Measurements from ENCODE around the gene EAF1. TPM values are rescaled to one million over a fixed set of nuclear protein-coding genes. Genes with fewer than 3 reads are reported as not detected.
A peak's percentile ranks its signal among the peaks of the same experiment; 100 is the strongest.
"Not testable (repeated sequence)": the region's sequence is repeated elsewhere in the genome, so short reads cannot be mapped to it uniquely, and the experiment has no call there.

Gene EAF1
- total RNA-seq (2014; rRNA removed; shearing (Covaris generic); ENCODE audit: low replicate concordance) = 5.6 and 9.9 TPM in 2 replicates

DNA sequence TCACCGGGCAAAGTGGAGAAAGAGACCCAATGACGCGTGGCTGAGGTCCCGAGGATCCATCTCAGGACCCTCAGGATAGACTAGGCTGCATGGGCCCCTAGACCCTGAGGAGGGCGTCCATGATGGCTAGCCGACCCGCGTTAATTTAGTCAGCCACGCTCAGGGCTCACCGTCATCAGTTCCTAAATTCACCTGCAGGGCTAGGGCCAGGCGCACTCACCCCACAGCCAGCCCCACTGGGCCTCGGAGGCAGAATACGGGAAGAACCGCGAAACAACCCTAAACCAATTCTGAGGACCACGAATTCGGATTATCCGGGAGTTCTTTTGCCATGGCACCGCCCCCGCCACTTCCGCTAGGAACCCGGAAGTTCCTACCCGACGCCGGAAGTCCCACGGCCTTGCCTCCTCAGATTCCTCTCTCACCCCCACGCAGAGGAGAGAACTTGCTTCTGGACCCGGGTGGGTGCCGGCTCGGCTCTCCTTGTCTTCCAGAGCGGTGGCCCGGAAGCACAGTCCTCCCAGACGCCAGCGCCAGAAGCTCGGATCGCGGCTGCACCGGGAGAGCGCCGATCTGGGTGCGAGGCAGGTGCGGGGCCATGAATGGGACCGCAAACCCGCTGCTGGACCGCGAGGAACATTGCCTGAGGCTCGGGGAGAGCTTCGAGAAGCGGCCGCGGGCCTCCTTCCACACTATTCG lies at the start of gene EAF1, which contains the start of gene METTL6:
Gene EAF1 (plus strand): TSS at position 417 of the 699 bp plus-strand sequence. CDS start 182 bp downstream, at position 599.
Gene METTL6 (minus strand): TSS at position 363 of the 699 bp plus-strand sequence. CDS start 1,033 bp downstream, outside the sequence.
- Histone ChIP-seq H3K36me3 (peaks cover 12% of the 10 kb centered on the region), H3K27me3 (no peaks in the 10 kb centered on the region), H3K4me3 (peak within 1 kb of the TSS; percentile 89), H3K9me3 (no peaks in the 10 kb centered on the region)
- DNase-seq = peak; percentile 80

- Histone ChIP-seq H3K9me3 (no peaks in the 10 kb centered on the region), H3K27me3 (no peaks in the 10 kb centered on the region), H3K36me3 (no peaks in the 10 kb centered on the region), H3K4me3 (no peak overlapping the region)
- DNase-seq = peak; percentile 80
Observed at GRCh38 chr3:15377961-15378791, 49.2 kb upstream of the EAF1 start.

- Histone ChIP-seq H3K36me3 (no peaks in the 10 kb centered on the region), H3K27me3 (no peaks in the 10 kb centered on the region), H3K9me3 (peaks cover 3% of the 10 kb centered on the region; the same call in 1 of the 2 replicates), H3K4me3 (no peak overlapping the region)
- no peak for DNase-seq
Observed at GRCh38 chr3:15380980-15381890, 46.2 kb upstream of the EAF1 start.

DNA sequence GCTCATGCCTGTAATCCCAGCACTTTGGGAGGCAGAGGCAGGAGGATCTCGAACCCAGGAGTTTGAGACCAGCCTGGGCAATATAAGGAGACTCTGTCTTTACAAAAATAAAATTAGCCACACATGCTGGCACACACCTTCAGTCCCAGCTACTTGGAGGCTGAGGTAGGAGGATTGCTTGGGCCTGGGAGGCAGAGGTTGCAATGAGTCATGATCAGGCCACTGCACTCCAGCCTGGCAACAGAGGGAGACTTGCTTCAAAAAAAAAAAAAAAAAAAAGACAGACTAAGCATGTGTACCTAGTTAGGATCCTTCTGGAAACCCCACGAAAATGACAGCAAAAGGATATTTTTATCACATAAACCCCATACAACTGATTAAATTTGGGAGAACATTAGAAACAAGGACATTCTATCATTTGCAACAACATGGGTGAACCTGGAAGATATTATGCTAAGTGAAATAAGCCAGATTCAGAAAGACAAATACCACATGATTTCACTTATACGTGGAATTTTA lies 44.9 kb upstream of the EAF1 start:
- DNase-seq = no peak
- H3K9me3 ChIP-seq = peaks cover 3% of the 10 kb centered on the region; the same call in 1 of the 2 replicates

GRCh38 chr3:15384510-15385237 lies 42.7 kb upstream of the EAF1 start:
- no peak for DNase-seq
- peaks cover 3% of the 10 kb centered on the region; the same call in 1 of the 2 replicates for H3K9me3 ChIP-seq
- H3K27me3 ChIP-seq = no peaks in the 10 kb centered on the region
- H3K4me3 ChIP-seq = no peak overlapping the region
- no peaks in the 10 kb centered on the region for H3K36me3 ChIP-seq

More for the DNA sequence above, 44.9 kb upstream of the EAF1 start:
- Histone ChIP-seq H3K36me3 (no peaks in the 10 kb centered on the region), H3K4me3 (no peak overlapping the region), H3K27me3 (no peaks in the 10 kb centered on the region)

DNA sequence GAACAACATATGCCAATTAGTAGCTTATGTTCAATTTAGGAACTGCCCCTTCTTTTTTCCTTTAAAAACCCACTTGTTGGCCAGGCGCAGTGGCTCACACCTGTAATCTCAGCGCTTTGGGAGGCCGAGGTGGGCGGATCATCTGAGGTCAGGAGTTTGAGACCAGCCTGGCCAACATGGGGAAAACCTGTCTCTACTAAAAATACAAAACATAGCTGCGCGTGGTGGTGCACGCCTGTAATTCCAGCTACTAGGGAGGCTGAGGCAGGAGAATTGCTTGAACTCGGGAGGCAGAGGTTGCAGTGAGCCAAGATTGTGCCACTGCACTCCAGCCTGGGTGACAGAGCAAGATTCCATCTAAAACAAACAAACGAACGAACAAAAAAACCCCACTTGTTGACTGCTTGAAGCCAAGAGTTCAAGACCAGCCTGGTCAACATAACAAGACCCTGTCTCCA lies 42.1 kb upstream of the EAF1 start:
- H3K9me3 ChIP-seq, H3K4me3 ChIP-seq, H3K36me3 ChIP-seq, H3K27me3 ChIP-seq, DNase-seq: not testable (repeated sequence)

- Histone ChIP-seq H3K36me3 (no peaks in the 10 kb centered on the region), H3K27me3 (no peaks in the 10 kb centered on the region), H3K4me3 (no peak overlapping the region), H3K9me3 (peaks cover 3% of the 10 kb centered on the region; the same call in 1 of the 2 replicates)
- DNase-seq = no peak
Observed at GRCh38 chr3:15385901-15386653, 41.3 kb upstream of the EAF1 start.

DNA sequence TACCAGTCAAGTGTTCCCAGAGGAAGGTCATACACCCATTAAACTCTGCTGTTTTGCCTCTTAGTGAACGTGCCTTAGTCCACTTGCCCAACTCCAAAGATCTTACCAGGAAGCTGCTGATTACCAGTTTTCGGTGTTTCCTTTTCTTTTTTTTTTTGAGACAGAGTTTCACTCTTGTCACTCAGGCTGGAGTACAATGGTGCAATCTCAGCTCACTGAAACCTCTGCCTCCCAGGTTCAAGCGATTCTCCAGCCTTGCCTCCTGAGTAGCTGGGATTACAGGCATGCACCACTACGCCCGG lies 40.8 kb upstream of the EAF1 start:
- not testable (repeated sequence) for H3K4me3 ChIP-seq, H3K36me3 ChIP-seq, DNase-seq, H3K27me3 ChIP-seq, H3K9me3 ChIP-seq

- H3K36me3 ChIP-seq = no peaks in the 10 kb centered on the region
Observed at GRCh38 chr3:15387171-15387581, 40.2 kb upstream of the EAF1 start.

DNA sequence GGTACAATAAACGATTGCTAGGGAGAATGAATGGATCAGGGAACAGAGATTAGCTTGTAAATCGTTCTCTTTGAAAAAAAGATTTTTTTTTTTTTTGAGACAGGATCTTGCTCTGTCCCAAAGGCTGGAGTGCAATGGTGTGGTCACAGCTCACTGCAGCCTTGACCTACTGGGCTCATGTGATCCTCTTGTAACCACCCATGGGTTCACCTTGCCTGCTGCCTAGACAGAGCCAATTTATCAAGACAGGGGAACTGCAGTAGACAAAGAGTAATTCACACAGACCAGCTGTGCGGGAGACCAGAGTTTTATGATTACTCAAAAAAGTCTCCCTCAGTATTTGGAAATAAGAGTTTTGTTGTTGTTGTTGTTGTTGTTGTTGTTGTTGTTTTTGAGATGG lies 39.7 kb upstream of the EAF1 start:
- Histone ChIP-seq H3K4me3 (no peak overlapping the region), H3K9me3 (peaks cover 3% of the 10 kb centered on the region; the same call in 1 of the 2 replicates), H3K36me3 (no peaks in the 10 kb centered on the region), H3K27me3 (no peaks in the 10 kb centered on the region)
- DNase-seq = no peak

More at GRCh38 chr3:15387171-15387581, 40.2 kb upstream of the EAF1 start:
- Histone ChIP-seq H3K4me3 (no peak overlapping the region), H3K27me3 (no peaks in the 10 kb centered on the region), H3K9me3 (peaks cover 3% of the 10 kb centered on the region; the same call in 1 of the 2 replicates)
- DNase-seq = peak; percentile 59

DNA sequence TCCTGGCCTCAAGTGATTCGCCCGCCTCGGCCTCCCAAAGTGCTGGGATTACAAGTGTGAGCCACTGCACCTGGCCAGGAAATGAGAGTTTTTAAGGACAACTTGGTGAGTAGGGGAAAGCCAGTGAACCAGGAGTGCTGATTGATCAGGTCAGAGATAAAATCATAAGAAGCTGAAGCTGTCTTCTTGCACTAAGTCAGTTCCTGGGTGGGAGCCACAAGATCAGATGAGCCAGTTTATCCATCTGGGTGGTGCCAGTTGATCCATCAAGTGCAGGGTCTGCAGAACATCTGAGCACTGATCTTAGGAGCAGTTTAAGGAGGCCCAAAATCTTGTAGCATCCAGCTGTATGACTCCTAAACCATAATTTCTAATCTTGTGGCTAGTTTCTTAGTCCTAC lies 39.1 kb upstream of the EAF1 start:
- H3K27me3 ChIP-seq, DNase-seq, H3K36me3 ChIP-seq, H3K9me3 ChIP-seq, H3K4me3 ChIP-seq: not testable (repeated sequence)

GRCh38 chr3:15390460-15390859 lies 36.9 kb upstream of the EAF1 start:
- DNase-seq = no peak
- Histone ChIP-seq H3K4me3 (no peak overlapping the region), H3K27me3 (no peaks in the 10 kb centered on the region), H3K36me3 (no peaks in the 10 kb centered on the region), H3K9me3 (peaks cover 3% of the 10 kb centered on the region; the same call in 1 of the 2 replicates)

DNA sequence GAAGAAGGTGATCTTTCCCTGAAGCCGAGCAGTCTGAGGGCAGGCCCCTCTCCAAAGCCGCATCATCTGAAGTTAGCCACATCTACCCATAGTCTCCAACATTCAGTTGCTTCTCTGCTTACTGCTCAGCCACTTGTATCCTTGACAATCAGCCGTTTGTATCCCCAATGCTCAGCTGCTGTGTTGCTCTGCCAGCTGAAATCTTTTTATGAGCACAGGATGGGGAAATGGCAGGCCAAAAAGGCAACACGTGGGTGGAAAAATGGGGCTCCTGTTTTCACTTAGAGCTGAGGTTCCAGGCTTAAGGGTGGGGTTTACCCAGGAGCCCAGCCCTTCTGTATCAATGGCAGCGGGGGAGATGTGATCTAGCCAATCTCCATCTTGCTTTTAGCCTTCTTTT lies 36.4 kb upstream of the EAF1 start:
- no peak for DNase-seq
- no peaks in the 10 kb centered on the region for H3K36me3 ChIP-seq
- H3K4me3 ChIP-seq = no peak overlapping the region
- H3K27me3 ChIP-seq = no peaks in the 10 kb centered on the region
- H3K9me3 ChIP-seq = no peaks in the 10 kb centered on the region

GRCh38 chr3:15393252-15393651 lies 34.1 kb upstream of the EAF1 start:
- H3K9me3 ChIP-seq, H3K4me3 ChIP-seq, H3K27me3 ChIP-seq, DNase-seq, H3K36me3 ChIP-seq: not testable (repeated sequence)

DNA sequence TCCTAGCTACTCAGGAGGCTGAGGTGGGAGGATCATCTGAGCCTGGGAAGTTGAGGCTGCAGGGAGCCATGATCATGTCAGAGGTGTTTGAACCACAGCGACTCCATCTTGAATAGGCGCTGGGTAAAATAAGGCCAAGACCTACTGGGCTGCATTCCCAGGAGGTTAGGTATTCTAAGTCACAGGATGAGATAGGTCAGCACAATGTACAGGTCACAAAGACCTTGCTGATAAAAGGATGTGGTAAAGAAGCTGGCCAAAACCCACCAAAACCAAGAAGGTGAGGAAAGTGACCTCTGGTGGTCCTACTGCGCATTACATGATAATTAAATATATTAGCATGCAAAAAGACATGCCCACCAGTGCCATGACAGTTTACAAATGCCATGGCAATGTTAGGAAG lies 28.7 kb upstream of the EAF1 start:
- not testable (repeated sequence) for H3K27me3 ChIP-seq, H3K36me3 ChIP-seq, H3K9me3 ChIP-seq, H3K4me3 ChIP-seq, DNase-seq

Data from MG63 (cell line).